ENCODE data around the gene MED25.

MED25 gene

GRCh38 chr19:49774969-49775368 lies 43.1 kb upstream of the MED25 start:
- H3K4me3 ChIP-seq (ENCODE audit: low read depth, low read length) = no peak overlapping the region
- no peak for DNase-seq (ENCODE audit: low read depth)
- TF ChIP-seq, protein P1, sequence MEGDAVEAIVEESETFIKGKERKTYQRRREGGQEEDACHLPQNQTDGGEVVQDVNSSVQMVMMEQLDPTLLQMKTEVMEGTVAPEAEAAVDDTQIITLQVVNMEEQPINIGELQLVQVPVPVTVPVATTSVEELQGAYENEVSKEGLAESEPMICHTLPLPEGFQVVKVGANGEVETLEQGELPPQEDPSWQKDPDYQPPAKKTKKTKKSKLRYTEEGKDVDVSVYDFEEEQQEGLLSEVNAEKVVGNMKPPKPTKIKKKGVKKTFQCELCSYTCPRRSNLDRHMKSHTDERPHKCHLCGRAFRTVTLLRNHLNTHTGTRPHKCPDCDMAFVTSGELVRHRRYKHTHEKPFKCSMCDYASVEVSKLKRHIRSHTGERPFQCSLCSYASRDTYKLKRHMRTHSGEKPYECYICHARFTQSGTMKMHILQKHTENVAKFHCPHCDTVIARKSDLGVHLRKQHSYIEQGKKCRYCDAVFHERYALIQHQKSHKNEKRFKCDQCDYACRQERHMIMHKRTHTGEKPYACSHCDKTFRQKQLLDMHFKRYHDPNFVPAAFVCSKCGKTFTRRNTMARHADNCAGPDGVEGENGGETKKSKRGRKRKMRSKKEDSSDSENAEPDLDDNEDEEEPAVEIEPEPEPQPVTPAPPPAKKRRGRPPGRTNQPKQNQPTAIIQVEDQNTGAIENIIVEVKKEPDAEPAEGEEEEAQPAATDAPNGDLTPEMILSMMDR (IDR thresholded peaks at IDR 0.05; ENCODE audit: low read depth, low read length) = no peak
- TF ChIP-seq MYC (IDR thresholded peaks at IDR 0.05; ENCODE audit: low read depth, low read length) (no peak), POLR2A (IDR thresholded peaks at IDR 0.05; ENCODE audit: extremely low read depth, insufficient read length) (no peak), MAX (IDR thresholded peaks at IDR 0.05; ENCODE audit: low read depth, low read length) (no peak)

- H3K4me3 ChIP-seq (ENCODE audit: low read depth, low read length) = no peak overlapping the region
- no peak for TF ChIP-seq POLR2A (IDR thresholded peaks at IDR 0.05; ENCODE audit: extremely low read depth, insufficient read length)
- TF ChIP-seq MYC (IDR thresholded peaks at IDR 0.05; ENCODE audit: low read depth, low read length) = no peak
- TF ChIP-seq, protein P1 (IDR thresholded peaks at IDR 0.05; ENCODE audit: low read depth, low read length) = no peak
- TF ChIP-seq MAX (IDR thresholded peaks at IDR 0.05; ENCODE audit: low read depth, low read length) = no peak
- no peak for DNase-seq (ENCODE audit: low read depth)
Measured at GRCh38 chr19:49775742-49776370, 42.2 kb upstream of the MED25 start.

GRCh38 chr19:49776371-49776764 lies 41.7 kb upstream of the MED25 start:
- H3K4me3 ChIP-seq (ENCODE audit: low read depth, low read length) = no peak overlapping the region
- DNase-seq (ENCODE audit: low read depth) = no peak
- TF ChIP-seq MAX (IDR thresholded peaks at IDR 0.05; ENCODE audit: low read depth, low read length) (no peak), MYC (IDR thresholded peaks at IDR 0.05; ENCODE audit: low read depth, low read length) (no peak), POLR2A (IDR thresholded peaks at IDR 0.05; ENCODE audit: extremely low read depth, insufficient read length) (no peak)
- TF ChIP-seq, protein P1 (IDR thresholded peaks at IDR 0.05; ENCODE audit: low read depth, low read length) = no peak

- H3K4me3 ChIP-seq (ENCODE audit: low read depth, low read length) = no peak overlapping the region
- TF ChIP-seq MYC (IDR thresholded peaks at IDR 0.05; ENCODE audit: low read depth, low read length) (no peak), POLR2A (IDR thresholded peaks at IDR 0.05; ENCODE audit: extremely low read depth, insufficient read length) (no peak), MAX (IDR thresholded peaks at IDR 0.05; ENCODE audit: low read depth, low read length) (no peak)
- TF ChIP-seq, protein P1 (IDR thresholded peaks at IDR 0.05; ENCODE audit: low read depth, low read length) = no peak
- DNase-seq (ENCODE audit: low read depth) = no peak
Measured at GRCh38 chr19:49779731-49780555, 38.1 kb upstream of the MED25 start.

DNA sequence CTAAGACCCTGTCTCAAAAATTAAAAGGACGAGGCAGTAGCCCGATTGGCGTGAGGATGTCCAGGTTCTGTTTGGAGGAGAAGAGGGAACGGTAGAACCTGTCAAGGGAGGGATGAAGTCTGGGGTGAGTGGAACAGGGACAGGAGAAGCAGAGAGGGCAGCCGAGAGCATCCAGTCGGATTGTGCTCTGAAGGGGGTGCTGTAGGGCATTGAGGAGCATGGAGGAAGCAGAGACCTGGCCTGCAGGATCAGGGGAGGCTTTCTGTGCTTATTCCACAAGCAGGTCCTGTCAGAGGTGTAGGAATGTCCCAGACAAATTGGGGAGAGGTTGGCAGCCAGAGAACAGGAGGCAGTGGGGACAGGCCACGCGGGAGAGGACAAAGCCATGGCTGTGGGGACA lies 37.2 kb upstream of the MED25 start:
- DNase-seq (ENCODE audit: low read depth) = no peak
- no peak for TF ChIP-seq MAX (IDR thresholded peaks at IDR 0.05; ENCODE audit: low read depth, low read length)
- TF ChIP-seq, protein P1 (IDR thresholded peaks at IDR 0.05; ENCODE audit: low read depth, low read length) = no peak
- no peak for TF ChIP-seq POLR2A (IDR thresholded peaks at IDR 0.05; ENCODE audit: extremely low read depth, insufficient read length)
- no peak for TF ChIP-seq MYC (IDR thresholded peaks at IDR 0.05; ENCODE audit: low read depth, low read length)
- H3K4me3 ChIP-seq (ENCODE audit: low read depth, low read length) = no peak overlapping the region
